HFF-Myc (cell line): ENCODE results near the gene SRC.

Experiments used
- DNase-seq: peaks from one replicate; pipeline ENCODE4 v3.0.0-alpha.2; 2011; ENCODE audit warnings: low read depth; ENCODE audit errors: extremely low read depth
- H3K4me3 ChIP-seq: replicated peaks from 2 replicates; pipeline ENCODE4 v1.5.1; 2011; ENCODE audit warnings: low read depth, mild to moderate bottlenecking, control low read depth, low read length
- CTCF ChIP-seq: IDR thresholded peaks from 2 replicates; pipeline ENCODE4 v1.5.1; 2012; ENCODE audit warnings: mild to moderate bottlenecking, low read depth, low read length, control low read depth; ENCODE audit errors: missing control alignments

SRC gene

GRCh38 chr20:37350649-37351574 lies 5.0 kb downstream of the SRC start:
- H3K4me3 ChIP-seq, result no peak overlapping the region
- TF ChIP-seq CTCF, result no peak
- DNase-seq, result no peak

- no peak overlapping the region for H3K4me3 ChIP-seq
- TF ChIP-seq CTCF, result no peak
- DNase-seq, result no peak
These were observed 6.0 kb downstream of the SRC start for GRCh38 chr20:37351689-37352607.

GRCh38 chr20:37352608-37352980 lies 6.7 kb downstream of the SRC start:
- H3K4me3 ChIP-seq, result no peak overlapping the region
- DNase-seq, result no peak
- no peak for TF ChIP-seq CTCF

GRCh38 chr20:37353285-37353849 lies 7.4 kb downstream of the SRC start:
- DNase-seq, result no peak
- TF ChIP-seq CTCF, result no peak
- H3K4me3 ChIP-seq, result no peak overlapping the region

GRCh38 chr20:37354210-37355195 lies 8.6 kb downstream of the SRC start:
- no peak for TF ChIP-seq CTCF
- DNase-seq, result no peak
- no peak overlapping the region for H3K4me3 ChIP-seq
